GM04504 (cell line): Measurements from ENCODE around the gene ERBIN.
A peak's percentile ranks its signal among the peaks of the same experiment; 100 is the strongest.
"Not testable (repeated sequence)": the region's sequence is repeated elsewhere in the genome, so short reads cannot be mapped to it uniquely, and the experiment has no call there.

ENCODE experiments used
- DNase-seq: peaks from one replicate; pipeline ENCODE4 v3.0.0-alpha.2; 2012; ENCODE audit warnings: low read depth

Gene ERBIN

DNA sequence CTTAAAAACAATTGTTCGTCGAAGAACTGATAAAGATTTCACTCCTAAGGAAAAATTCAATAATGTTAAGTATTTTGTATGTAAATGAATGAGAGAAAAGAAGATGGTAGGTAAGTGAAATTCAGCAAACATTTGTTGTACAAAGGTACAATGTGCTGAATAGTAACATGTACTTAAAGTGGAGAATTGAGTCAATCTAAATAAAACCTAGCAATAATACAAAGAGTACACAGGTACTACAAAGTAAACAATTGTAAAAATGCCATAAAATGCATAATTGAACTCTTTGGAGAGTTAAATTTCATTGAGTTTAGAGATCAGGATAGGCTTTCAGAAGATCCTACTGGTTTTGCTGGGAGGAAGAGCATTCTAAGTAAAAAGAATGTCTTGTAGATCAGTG, 82.9 kb downstream of the ERBIN start:
- DNase-seq: no peak

DNA sequence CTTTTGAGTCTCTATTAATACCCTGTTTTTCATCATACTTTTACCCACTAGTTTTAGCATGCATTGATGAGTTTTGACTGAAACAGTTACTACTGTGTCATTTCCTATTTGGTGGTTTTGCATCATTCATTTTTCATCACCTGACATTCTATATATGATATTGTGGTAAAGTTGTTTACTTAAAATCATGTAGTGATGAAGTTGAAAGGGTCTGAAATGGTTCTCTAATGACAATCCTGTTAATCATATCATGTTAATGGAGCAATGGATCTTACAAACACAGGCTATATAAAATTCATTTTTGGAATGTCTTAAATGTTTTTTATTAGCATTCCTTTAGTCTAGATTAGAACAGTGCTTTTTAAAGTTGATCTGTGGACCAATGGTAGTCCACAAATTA, 84.1 kb downstream of the ERBIN start:
- DNase-seq: no peak

GRCh38 chr5:66012271-66012670, 85.9 kb downstream of the ERBIN start:
- DNase-seq: no peak

- no peak for DNase-seq
Observed at GRCh38 chr5:66013397-66013796, 87.0 kb downstream of the ERBIN start.

- DNase-seq: no peak
Observed at GRCh38 chr5:66013906-66014305, 87.5 kb downstream of the ERBIN start.

- no peak for DNase-seq
Observed at GRCh38 chr5:66015196-66015960, 89.0 kb downstream of the ERBIN start.

DNA sequence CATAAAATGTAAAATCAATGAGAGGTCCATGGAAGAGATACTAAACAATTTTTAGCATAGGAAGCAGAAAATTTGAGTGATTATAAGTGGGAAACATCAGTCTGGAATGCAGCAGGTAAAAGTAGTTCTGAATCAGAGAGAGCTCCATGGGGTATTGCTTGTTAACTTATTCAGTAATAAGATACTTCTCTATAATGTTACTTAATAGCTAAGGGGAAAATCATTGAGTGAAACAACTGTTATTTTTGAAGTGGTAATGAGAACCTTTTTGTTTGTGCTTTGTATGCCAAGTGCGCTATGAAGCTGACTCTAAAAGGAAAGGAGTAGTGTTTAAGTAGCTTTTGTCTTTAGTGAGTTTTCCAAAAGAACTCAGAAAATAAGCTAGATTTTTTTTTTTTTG, 95.2 kb downstream of the ERBIN start:
- no peak for DNase-seq

- no peak for DNase-seq
Observed at GRCh38 chr5:66039296-66039695, 112.9 kb downstream of the ERBIN start.

- DNase-seq: no peak
Observed at GRCh38 chr5:66039701-66040100, 113.3 kb downstream of the ERBIN start.

- no peak for DNase-seq
Observed at GRCh38 chr5:66041627-66042026, 115.3 kb downstream of the ERBIN start.

DNA sequence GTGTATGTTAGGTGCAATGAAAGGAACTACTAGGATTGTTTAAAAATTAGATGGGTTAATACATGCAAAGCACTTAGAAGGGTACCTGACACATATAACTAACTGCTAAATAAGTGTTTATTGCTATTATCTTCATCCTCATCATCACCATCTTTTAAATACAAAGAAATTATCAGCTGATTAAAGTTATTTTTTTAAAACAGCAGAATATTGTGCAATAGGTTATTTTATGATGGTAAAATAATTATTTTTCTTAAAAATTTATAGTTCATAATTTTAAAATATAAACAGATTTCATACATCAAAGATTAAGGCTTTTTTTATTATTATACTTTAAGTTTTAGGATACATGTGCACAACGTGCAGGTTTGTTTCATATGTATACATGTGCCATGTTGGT, 130.9 kb downstream of the ERBIN start:
- DNase-seq: no peak

DNA sequence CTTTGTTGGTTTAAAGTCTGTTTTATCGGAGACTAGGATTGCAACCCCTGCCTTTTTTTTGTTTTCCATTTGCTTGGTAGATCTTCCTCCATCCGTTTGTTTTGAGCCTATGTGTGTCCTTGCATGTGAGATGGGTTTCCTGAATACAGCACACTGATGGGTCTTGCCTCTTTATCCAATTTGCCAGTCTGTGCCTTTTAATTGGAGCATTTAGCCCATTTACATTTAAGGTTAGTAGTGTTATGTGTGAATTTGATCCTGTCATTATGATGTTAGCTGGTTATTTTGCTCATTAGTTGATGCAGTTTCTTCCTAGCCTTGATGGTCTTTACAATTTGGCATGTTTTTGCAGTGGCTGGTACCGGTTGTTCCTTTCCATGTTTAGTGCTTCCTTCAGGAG, 134.9 kb downstream of the ERBIN start:
- not testable (repeated sequence) for DNase-seq

- not testable (repeated sequence) for DNase-seq
Observed at GRCh38 chr5:66063061-66063460, 136.7 kb downstream of the ERBIN start.

DNA sequence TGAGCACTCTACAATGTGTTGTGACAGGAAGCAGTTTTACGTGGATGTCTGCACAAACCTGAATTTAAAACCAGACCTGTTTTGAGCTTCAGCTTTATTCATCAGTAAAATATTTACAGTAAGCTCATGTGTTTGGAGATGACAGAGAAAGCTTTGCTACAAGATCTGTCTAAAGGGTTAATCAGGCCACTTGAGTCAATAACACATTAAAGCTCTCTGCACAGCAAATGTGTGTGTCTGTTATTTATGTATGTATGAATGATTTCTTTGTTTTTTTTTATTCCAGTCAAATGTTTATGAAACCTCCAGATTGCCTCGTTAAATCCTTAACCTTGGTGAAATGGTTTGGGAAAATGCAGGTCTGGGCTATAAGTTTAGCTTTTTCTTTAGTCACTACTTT, 140.5 kb downstream of the ERBIN start:
- no peak for DNase-seq

DNA sequence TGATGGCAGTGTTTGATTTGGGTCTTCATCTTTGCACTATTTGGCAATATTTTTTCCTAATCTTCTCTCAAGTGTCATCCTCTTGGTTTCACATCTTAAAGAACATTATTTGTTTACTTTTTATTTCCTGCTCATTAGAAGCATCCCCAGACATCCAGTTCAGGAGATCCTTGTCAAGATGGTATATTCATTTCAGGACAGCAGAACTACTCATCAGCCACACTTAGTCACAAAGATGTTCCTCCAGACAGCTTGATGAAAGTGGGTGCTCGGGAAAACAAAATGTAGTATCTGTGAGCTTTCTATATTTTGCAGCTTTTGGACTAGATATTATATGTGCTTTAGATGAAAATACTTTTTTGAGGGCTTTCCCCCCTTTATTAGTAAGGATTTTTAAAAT, 145.7 kb downstream of the ERBIN start:
- DNase-seq: no peak

GRCh38 chr5:66074901-66075300, 148.5 kb downstream of the ERBIN start:
- DNase-seq: no peak

- peak; percentile 2 for DNase-seq
Observed at GRCh38 chr5:66080664-66081063, 154.3 kb downstream of the ERBIN start.

DNA sequence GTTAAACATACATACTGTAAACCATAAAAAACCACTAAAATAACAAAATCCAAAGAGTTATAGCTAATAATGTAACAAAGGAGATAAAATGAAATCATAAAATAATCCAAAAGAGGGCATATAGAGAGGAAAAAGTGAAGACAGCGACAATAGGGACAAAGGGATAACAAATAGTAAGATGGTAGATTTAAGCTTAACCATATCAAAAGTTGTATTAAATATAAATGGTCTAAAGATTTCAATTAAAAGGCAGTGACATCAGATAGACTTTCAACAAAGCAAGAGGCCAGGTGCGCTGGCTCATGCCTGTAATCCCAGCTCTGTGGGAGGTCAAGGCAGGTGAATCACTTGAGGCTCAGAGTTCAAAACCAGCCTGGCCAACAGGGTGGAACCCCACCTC, 163.0 kb downstream of the ERBIN start:
- DNase-seq: no peak

- no peak for DNase-seq
Observed at GRCh38 chr5:66100851-66101250, 174.5 kb downstream of the ERBIN start.

DNA sequence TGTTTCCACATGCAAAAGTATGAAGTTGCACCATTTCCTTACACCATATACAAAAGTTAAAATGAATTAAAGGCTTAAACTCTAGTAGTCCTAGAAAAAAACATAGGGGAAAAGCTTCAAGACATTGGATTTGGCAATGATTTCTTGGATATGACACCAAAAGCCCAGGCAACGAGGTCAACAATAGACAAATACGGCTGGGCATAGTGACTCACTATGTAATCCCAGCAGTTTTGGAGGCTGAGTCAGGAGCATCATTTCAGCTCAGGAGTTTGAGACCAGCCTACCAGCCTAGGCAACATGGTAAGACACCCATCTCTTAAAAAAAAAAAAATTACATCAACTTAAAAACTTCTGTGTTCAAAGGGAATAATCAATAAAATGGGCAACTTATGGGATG, 186.8 kb downstream of the ERBIN start:
- peak; percentile 25 for DNase-seq

GRCh38 chr5:66118304-66118703, 191.9 kb downstream of the ERBIN start:
- no peak for DNase-seq

- no peak for DNase-seq
Observed at GRCh38 chr5:66122379-66123034, 196.1 kb downstream of the ERBIN start.

- DNase-seq: no peak
Observed at GRCh38 chr5:66129144-66129543, 202.8 kb downstream of the ERBIN start.

- DNase-seq: no peak
Observed at GRCh38 chr5:66130493-66130892, 204.1 kb downstream of the ERBIN start.
